SK-N-SH treated with all-trans-retinoic acid at 6 μM for 48 hours (cell line): ENCODE measurements around the gene SFRP2.
A peak's percentile ranks its signal among the peaks of the same experiment; 100 is the strongest.

Experiments used
- ATAC-seq: fragments of 200-7000 bp; cut with Tn5 transposase; 3 replicates; pipeline ENCODE4 v1.9.1; 2020; ENCODE audit warnings: mild to moderate bottlenecking, moderate library complexity
- BACH2 ChIP-seq: fragments of 250-450 bp; sonication (Bioruptor Pico); IDR thresholded peaks from 2 replicates; pipeline ENCODE4 v1.9.0; 2021; ENCODE audit warnings: mild to moderate bottlenecking, borderline replicate concordance
- CSRNP3 ChIP-seq: fragments of 250-450 bp; sonication (Bioruptor Pico); IDR thresholded peaks from 2 replicates; pipeline ENCODE4 v1.5.1; 2021; ENCODE audit warnings: mild to moderate bottlenecking, moderate library complexity
- GLIS3 ChIP-seq: fragments of 250-450 bp; sonication (Bioruptor Pico); IDR thresholded peaks from 2 replicates; pipeline ENCODE4 v1.5.0; 2020; ENCODE audit warnings: mild to moderate bottlenecking, moderate library complexity
- ISL1 ChIP-seq: fragments of 250-450 bp; sonication (Bioruptor Pico); IDR thresholded peaks from 2 replicates; pipeline ENCODE4 v2.1.2; 2022; ENCODE audit warnings: mild to moderate bottlenecking, moderate library complexity
- PATZ1 ChIP-seq: fragments of 250-450 bp; sonication (Bioruptor Pico); IDR thresholded peaks from 2 replicates; pipeline ENCODE4 v1.8.0; 2020; ENCODE audit warnings: mild to moderate bottlenecking, moderate library complexity, borderline replicate concordance
- SNAI2 ChIP-seq: fragments of 250-450 bp; sonication (Bioruptor Pico); IDR thresholded peaks from 2 replicates; pipeline ENCODE4 v1.5.0; 2020; ENCODE audit warnings: mild to moderate bottlenecking, moderate library complexity
- TCF4 ChIP-seq: fragments of 250-450 bp; sonication (Bioruptor Pico); IDR thresholded peaks from 2 replicates; pipeline ENCODE4 v1.8.0; 2021; ENCODE audit warnings: mild to moderate bottlenecking, moderate library complexity, borderline replicate concordance
- TOX ChIP-seq: fragments of 250-450 bp; sonication (Bioruptor Pico); IDR thresholded peaks from 2 replicates; pipeline ENCODE4 v1.8.0; 2021; ENCODE audit warnings: mild to moderate bottlenecking, moderate library complexity, borderline replicate concordance
- TSHZ2 ChIP-seq: fragments of 250-450 bp; sonication (Bioruptor Pico); IDR thresholded peaks from 2 replicates; pipeline ENCODE4 v1.5.0; 2020; ENCODE audit warnings: mild to moderate bottlenecking, moderate library complexity
- ZNF8 ChIP-seq: fragments of 450-650 bp; formaldehyde crosslinking; IDR thresholded peaks from 2 replicates; pipeline ENCODE4 v1.5.0; 2020; ENCODE audit warnings: mild to moderate bottlenecking, moderate library complexity

The SFRP2 gene

GRCh38 chr4:153731239-153731638, 57.6 kb downstream of the SFRP2 start:
- TF ChIP-seq CSRNP3 (CRISPR knock-in tag) (no peak), SNAI2 (CRISPR knock-in tag) (no peak), GLIS3 (CRISPR knock-in tag) (no peak), PATZ1 (CRISPR knock-in tag) (no peak), ZNF8 (CRISPR knock-in tag) (no peak), ISL1 (CRISPR knock-in tag) (peak; percentile 12; the same call in 1 of the 2 replicates), BACH2 (CRISPR knock-in tag) (no peak), TSHZ2 (CRISPR knock-in tag) (peak; percentile 91; the same call in 1 of the 2 replicates), TCF4 (CRISPR knock-in tag) (peak; percentile 97), TOX (no peak)
- peak; percentile 70; the same call in 2 of the 3 replicates for ATAC-seq
